Epidermal melanocyte (primary cell): ENCODE measurements around the gene HPGD.
"Not testable (repeated sequence)": the region's sequence is repeated elsewhere in the genome, so short reads cannot be mapped to it uniquely, and the experiment has no call there.

ENCODE experiments used
- DNase-seq: peaks from one replicate; pipeline ENCODE4 v3.0.0; 2011; ENCODE audit warnings: low spot score; ENCODE audit not compliant: insufficient read length

HPGD gene

GRCh38 chr4:174526731-174527130, 4.4 kb upstream of the HPGD start:
- DNase-seq = peak; percentile 51

DNA sequence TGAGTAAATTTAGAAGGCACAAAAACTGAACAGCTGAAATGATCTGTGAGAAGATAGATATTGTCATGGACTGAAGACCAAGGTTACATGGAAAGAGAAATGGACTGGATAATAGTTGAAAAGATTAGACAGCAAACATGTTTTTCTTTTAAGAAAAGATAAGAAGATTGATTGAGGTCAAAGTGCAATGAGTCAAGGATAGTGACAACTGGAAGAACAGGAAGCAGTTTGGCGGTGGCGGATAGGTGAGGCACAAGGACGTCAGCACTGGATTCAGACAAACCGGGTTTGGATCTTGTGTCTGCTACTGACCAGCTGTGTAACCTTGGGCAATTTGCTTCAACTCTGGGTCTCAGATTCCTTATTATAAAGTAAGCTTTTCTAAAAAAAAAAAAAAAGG, 2.0 kb upstream of the HPGD start:
- no peak for DNase-seq

GRCh38 chr4:174523025-174523693, 871 bp upstream of the HPGD start:
- no peak for DNase-seq

- no peak for DNase-seq
These were observed 497 bp downstream of the HPGD start for GRCh38 chr4:174521800-174522182.

DNA sequence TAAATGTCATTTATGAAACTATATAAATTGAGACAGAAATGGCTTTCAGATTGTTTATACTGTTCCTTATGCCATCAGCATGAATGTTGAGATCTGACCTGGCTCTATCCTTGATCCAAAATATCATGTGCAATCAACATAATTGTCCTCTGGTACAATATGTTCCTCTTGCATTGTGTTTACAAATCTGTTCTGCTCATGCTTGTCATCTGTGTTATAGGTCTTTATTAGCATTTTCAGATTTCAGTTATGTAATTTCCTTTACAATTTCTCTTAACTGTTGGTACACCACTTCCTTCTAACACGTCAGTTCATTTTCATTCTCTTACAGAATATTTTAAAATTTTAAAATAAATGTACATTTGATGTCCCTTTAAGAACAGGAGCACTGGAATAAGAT, 1.6 kb downstream of the HPGD start:
- no peak for DNase-seq

GRCh38 chr4:174517502-174518445, 4.5 kb downstream of the HPGD start:
- no peak for DNase-seq

DNA sequence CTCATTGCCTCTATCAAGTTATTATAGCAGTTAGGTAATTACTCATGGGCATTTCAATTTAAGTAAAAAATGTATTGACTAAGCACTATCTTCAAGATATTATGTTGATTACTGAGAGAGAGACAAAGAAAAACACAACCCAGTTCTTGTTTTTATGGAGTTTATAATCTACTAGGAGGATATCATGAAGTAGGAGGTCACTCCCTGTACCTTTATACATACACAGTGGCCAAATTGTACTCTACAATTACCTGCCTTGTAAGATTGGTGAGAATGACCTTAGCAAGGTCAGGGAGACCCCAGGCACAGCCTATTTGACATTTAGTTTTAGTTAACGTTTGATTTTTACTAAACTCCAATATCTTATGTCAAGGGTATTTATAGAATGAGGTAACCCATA, 5.5 kb downstream of the HPGD start:
- DNase-seq = no peak

GRCh38 chr4:174516345-174516744, 5.9 kb downstream of the HPGD start:
- DNase-seq = no peak

DNA sequence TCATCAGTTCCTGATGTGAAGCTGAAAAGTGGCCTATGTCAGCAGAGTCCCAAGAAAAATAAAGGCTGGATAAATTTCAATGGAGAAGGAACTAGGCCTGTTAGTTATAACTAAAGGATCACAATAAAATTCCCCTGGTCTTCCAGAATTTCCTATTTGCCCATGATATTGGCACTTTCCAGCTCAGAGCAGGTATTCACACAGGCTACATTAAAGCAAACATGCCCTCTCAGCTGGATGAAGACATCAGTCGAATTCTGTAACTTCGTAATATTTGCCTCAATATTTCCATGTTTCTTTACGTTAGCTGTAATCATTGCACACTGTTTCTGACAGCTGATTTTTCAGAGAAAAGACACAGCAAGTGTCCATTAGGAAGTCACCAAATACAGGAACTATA, 9.5 kb downstream of the HPGD start:
- DNase-seq = no peak

DNA sequence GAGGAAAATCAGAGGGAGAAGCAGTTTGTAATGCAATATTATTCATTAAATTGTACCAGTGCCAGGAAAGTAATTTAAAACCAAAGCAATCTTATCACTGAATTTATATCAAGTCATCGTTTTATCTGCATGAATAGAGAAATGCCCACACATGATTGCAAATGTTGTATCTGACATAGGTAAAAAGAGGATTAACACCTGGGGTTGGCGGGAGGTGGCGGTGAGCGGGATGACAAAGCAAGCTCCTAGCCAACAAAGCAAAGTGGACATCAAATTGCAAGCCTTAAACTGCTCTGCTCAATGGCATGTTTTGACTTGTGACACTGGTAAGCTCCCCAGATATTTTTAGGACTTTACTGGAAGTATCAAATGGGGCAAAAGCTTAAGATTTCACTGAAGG, 16.4 kb downstream of the HPGD start:
- DNase-seq = no peak

- no peak for DNase-seq
These were observed 17.3 kb downstream of the HPGD start for GRCh38 chr4:174505007-174505406.

DNA sequence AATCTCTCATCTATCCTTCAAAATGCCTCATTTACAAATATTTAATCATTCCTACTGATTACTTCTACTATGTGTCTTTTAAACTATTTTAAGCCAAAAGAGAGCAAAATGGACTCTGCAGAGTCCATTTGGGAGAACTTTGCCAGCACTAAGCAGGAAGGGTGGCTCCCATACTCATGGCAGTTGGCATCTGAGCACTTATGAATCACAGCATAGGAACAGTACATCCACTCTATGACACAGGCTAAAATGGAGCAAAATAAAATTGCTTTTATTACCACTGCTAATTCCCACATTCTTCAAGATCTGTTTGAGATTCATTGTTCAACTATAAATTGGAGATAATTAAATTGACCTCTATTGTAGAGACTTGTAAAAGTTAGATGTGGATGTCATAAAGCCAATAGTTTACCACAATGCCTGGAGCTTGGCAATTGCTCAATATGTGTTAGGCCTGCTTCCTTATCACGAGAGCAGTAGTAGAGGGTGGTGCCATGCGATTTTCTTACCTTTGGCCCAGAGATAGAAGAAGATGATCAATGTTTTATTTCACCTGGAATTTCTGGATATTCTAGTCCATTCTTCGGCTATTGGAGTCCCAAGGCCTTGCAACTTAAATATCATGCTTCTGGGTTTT, 19.1 kb downstream of the HPGD start:
- DNase-seq = no peak

DNA sequence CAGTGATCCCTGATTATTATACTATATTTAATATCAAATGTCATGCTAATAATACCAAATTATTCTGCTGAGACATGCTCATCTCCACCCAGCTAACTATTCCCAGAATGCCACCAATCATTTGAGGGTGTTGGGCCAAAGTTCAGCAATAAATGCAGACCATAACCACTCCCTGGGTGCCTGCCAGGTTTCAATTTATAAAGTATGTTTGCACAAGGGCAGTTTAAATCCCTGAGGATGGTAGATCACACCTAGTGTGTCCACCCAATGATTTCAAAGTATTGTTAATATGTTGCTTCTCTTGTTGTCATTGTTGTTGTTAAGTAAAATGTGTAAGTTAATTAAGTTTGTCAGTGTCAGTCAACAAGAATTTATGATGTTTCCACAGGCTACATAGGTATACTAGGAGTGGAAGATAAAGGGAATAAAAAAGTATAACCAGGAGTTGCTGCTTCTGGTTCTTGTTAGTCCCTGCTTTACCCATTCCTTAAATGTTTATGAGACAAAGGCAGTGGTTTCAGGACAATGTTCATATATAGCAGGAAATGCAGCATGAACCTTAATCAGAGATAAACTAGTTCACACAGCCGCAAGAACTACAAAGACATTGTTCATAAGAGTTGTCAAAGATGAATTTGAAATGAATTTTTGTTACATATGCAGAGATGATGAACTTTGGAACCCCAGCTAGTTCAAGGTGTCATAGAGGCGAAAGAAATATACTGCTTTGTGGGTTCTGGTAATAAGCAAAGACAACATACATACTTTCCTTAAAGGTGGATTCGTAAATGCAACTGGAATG, 25.5 kb downstream of the HPGD start:
- DNase-seq = no peak

DNA sequence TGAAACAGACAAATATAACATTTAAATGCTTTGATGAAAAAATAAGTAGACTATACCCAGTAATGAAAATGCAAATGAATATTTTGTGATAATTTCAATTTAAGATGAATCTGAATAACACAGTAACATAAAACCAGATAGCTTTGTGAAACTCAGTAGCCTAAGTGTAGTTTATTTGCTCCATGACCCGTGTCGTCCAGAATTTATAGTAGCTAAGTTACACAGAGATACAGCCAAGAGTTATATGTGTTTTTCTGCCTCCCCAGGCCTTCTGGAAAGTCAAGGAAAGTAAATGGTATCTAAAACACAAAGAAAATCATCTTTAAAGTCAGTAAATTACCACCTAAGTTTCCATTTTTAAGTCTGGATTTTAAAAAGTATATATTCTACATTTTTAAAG, 26.7 kb downstream of the HPGD start:
- no peak for DNase-seq

DNA sequence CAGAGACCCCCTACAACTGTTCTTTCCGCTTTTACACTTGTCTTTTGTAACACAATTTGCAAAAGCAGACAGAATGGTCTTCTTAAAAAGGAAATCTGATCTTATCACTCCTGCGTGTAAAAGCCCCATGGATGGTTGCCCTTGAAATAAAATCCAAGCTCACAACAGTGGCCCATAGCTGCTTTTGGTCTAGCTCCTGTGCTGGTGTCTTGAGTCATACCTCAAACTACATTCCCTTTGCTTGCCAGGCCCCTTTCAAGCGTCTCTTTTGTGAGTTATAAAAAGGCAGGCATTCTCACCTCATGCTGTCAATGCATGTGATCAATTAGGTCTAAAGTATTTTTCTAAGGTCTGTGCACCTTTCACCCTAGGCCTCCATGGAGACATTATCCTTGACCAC, 27.6 kb downstream of the HPGD start:
- no peak for DNase-seq

DNA sequence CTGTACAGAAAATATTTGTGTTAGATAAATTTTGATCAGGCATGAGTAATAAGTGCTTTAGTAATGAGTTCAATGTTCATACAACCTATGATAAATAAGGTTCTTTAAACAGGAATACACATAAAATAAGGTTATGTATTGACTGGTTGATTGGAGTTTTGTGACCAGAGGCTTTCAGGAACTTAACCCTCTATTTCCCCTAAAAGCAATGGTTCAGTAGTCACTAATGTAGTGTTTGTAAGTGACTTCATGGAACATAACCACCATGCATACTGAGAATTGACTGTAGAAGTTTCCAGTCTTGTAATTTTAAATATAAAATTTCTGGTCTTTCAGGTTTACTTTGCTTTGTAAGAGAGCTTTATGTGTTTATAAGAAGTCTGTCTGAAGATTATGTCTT, 28.1 kb downstream of the HPGD start:
- no peak for DNase-seq

GRCh38 chr4:174490451-174490961, 31.8 kb downstream of the HPGD start:
- DNase-seq = no peak

DNA sequence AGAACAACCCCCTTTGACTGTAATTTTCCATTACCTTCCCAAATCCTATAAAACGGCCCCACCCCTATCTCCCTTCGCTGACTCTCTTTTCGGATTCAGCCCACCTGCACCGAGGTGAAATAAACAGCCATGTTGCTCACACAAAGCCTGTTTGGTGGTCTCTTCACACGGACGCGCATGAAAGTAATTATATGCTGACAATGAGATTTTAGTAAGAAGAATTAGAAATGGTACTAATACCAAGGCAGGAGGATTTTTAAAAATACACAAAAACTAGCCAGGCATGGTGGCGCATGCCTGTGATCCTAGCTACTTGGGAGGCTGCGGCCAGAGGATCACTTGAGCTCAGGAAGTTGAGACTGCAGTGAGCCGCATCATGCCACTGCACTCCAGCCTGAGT, 33.9 kb downstream of the HPGD start:
- not testable (repeated sequence) for DNase-seq

GRCh38 chr4:174485025-174485424, 37.3 kb downstream of the HPGD start:
- DNase-seq = no peak

GRCh38 chr4:174483792-174484191, 38.5 kb downstream of the HPGD start:
- no peak for DNase-seq

- DNase-seq = no peak
These were observed 43.1 kb downstream of the HPGD start for GRCh38 chr4:174479140-174479539.
